ENCODE data around the gene CPN1. TPM values are rescaled to one million over a fixed set of nuclear protein-coding genes. Genes with fewer than 3 reads are reported as not detected.

The CPN1 gene
- total RNA-seq, result not detected in 2 replicates

DNA sequence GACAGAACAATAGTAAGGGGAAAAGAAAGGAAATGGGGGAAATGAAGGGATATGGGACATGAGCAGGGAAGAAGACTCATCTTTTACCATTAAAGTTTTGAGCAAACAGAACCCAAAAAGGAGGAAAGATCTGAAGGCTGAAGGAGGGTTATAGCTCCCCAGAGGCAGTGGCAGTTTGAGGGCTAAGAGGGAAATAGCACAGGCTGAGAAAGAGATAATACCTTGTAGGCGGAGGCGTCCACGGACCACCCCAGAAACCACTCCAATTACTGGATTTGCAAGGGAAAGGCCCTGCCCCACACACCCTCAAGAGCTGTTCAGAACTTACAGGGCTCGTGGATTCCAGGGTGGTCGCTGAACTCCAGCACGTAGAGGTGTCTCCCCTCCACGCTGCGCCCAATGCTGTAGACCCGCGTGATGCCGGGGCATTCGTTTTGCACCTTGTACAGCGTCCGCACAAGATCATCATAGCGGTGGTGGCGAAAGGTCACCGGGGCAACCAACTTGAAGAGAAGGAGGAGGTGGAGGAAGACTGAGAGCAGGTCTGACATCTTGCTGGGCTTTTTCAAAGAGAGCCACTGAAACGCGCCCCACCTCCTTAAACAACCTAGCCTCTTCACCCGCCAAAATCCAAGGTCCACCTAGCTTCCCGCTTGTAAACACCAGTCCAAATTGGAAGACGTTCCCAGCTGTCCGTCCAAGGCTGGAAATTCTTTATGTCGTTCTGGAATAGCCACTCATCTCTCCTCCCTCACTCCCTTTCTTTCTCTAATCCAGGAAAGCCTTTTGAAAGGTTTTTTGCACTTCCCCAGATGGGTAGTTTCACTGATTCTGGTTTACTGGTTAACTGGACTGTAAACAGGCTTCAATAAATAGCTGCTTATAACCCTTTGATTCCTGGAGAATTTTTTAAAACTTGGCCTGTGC lies at the start of gene CPN1:
TSS of gene CPN1 (minus strand) at position 795 of the 927 bp plus-strand sequence. CDS start at position 551, 244 bp downstream.

DNA sequence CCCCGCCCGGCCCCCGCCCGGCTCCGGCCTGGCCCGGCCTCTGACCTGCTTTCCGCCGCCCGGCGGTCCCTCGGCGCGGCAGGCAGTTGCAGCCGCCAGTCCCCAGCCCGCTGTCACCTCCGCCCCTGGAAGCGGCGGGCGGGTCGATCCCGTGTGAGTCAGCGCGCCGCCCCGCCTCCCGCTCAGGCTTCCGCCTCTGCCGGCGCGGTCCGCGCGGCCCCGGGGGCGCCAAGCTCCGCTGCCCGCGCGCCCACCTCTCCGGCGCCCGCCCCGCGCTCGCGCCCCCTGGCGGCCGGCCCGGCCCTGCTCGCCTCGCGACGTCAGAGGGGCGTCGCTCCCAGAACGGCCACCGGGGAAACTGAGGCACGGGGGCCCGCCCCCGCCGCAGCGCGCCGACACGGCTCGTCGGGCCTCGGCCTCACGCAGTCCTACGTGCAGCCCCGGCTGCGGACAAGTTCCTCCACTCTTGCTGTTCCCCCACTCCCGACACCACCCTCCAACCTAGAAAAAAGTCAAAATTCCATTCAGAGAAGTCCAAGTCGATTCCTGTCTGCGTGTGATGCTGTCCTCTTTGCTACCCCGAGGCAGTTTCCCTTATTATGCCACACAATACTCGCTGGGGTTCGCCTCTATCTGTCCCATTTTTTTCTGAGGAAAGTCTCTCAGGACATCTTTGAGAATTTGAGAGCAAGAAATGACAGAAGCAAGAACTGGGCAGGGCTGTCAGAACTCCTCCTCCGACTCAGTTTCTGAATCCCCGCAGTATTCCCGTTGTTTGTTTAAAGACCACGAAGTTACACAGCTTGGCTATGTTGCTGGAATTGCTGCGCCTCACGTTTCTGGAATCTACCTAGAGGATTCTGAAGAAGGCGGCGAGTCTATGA lies 71.6 kb downstream of the CPN1 start, which contains the start of gene DNMBP:
TSS of gene DNMBP (minus strand) at position 155 of the 884 bp plus-strand sequence. CDS start 37,823 bp downstream, outside the sequence.

Other genes starting within 250 kb of the CPN1 start
- 6.5 and 12.7 TPM in 2 replicates for gene DNMBP, start 71.9 kb downstream of the CPN1 start, total RNA-seq
- 83.9 and 89.9 TPM in 2 replicates for gene ERLIN1, start 104.2 kb upstream of the CPN1 start, total RNA-seq
- gene CHUK, start 147.7 kb upstream of the CPN1 start, total RNA-seq, result 34.9 and 40.0 TPM in 2 replicates
- gene CWF19L1, start 185.8 kb upstream of the CPN1 start, total RNA-seq, result 23.8 and 36.2 TPM in 2 replicates
- 75.7 and 131 TPM in 2 replicates for gene BLOC1S2, start 204.8 kb upstream of the CPN1 start, total RNA-seq
- not detected in 2 replicates for gene PKD2L1, start 248.4 kb upstream of the CPN1 start, total RNA-seq

Measured in nasal cavity respiratory epithelium epithelial cell of viscerocranial mucosa (primary cell).